Activated T-cell treated with anti-CD3 and anti-CD28 coated beads, Interleukin-2, amount 50 U/mL, for 48 hours (primary cell): ENCODE results near the gene PWWP2A.

ENCODE experiments used
- DNase-seq, 2 experiments: peaks; one replicate each; pipeline ENCODE4 v3.0.0-alpha.2; 2020

Gene PWWP2A

GRCh38 chr5:160129841-160130240, 10.6 kb upstream of the PWWP2A start:
- no peak for DNase-seq

GRCh38 chr5:160128632-160129031, 9.4 kb upstream of the PWWP2A start:
- no peak for DNase-seq

- DNase-seq = no peak
Observed at GRCh38 chr5:160119905-160120266, 636 bp upstream of the PWWP2A start.

GRCh38 chr5:160118349-160119141, 705 bp downstream of the PWWP2A start:
- peak; percentile 57 to 62 for DNase-seq

GRCh38 chr5:160116991-160117390, 2.3 kb downstream of the PWWP2A start:
- DNase-seq = no peak

- no peak for DNase-seq
Observed at GRCh38 chr5:160108124-160108523, 11.1 kb downstream of the PWWP2A start.

GRCh38 chr5:160105686-160106360, 13.4 kb downstream of the PWWP2A start:
- DNase-seq = no peak

GRCh38 chr5:160097991-160098390, 21.3 kb downstream of the PWWP2A start:
- no peak for DNase-seq

GRCh38 chr5:160096178-160096577, 23.1 kb downstream of the PWWP2A start:
- DNase-seq = no peak

- no peak for DNase-seq
Observed at GRCh38 chr5:160092960-160093707, 26.1 kb downstream of the PWWP2A start.

- no peak for DNase-seq
Observed at GRCh38 chr5:160092514-160092913, 26.7 kb downstream of the PWWP2A start.

- DNase-seq = no peak
Observed at GRCh38 chr5:160090059-160090458, 29.2 kb downstream of the PWWP2A start.

- DNase-seq = no peak
Observed at GRCh38 chr5:160089531-160089930, 29.7 kb downstream of the PWWP2A start.

GRCh38 chr5:160088805-160089204, 30.4 kb downstream of the PWWP2A start:
- DNase-seq = no peak

GRCh38 chr5:160087199-160087598, 32.1 kb downstream of the PWWP2A start:
- no peak for DNase-seq

- no peak for DNase-seq
Observed at GRCh38 chr5:160084144-160084543, 35.1 kb downstream of the PWWP2A start.

GRCh38 chr5:160083501-160083900, 35.7 kb downstream of the PWWP2A start:
- no peak for DNase-seq

- DNase-seq = no peak
Observed at GRCh38 chr5:160082614-160083500, 36.4 kb downstream of the PWWP2A start.

- DNase-seq = no peak
Observed at GRCh38 chr5:160081495-160081894, 37.8 kb downstream of the PWWP2A start.

- no peak for DNase-seq
Observed at GRCh38 chr5:160079753-160080152, 39.5 kb downstream of the PWWP2A start.

GRCh38 chr5:160076997-160077396, 42.3 kb downstream of the PWWP2A start:
- DNase-seq = no peak

- no peak for DNase-seq
Observed at GRCh38 chr5:160075073-160075472, 44.2 kb downstream of the PWWP2A start.

- DNase-seq = no peak
Observed at GRCh38 chr5:160071916-160072315, 47.3 kb downstream of the PWWP2A start.
